Measurements from ENCODE around the gene LBHD1. TPM values are rescaled to one million over a fixed set of nuclear protein-coding genes. Genes with fewer than 3 reads are reported as not detected.

LBHD1 gene
- total RNA-seq, 4 donors from 2014 or later = 6.6 to 25.6 (median 11.9) TPM

DNA sequence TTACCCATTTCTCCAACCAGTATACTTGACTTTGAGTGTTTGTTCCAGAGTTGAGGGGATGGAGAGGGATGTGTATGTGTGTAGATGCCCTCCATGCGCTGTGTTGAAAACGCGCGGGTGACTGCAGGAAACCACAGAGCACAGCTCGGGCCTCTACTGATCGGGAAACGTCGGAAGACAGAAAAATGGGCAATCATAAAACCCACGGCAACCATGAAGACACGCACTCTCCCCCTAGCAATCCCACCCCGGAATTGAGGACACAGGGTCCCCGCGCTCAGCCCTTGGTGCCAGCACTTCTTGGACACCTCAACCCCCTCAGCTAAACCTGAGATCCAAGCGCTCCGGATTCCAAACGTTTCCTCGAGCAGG lies 845 bp downstream of the LBHD1 start:
- no peak for TF ChIP-seq POLR2A (IDR thresholded peaks at IDR 0.05)
- TF ChIP-seq, protein P1, sequence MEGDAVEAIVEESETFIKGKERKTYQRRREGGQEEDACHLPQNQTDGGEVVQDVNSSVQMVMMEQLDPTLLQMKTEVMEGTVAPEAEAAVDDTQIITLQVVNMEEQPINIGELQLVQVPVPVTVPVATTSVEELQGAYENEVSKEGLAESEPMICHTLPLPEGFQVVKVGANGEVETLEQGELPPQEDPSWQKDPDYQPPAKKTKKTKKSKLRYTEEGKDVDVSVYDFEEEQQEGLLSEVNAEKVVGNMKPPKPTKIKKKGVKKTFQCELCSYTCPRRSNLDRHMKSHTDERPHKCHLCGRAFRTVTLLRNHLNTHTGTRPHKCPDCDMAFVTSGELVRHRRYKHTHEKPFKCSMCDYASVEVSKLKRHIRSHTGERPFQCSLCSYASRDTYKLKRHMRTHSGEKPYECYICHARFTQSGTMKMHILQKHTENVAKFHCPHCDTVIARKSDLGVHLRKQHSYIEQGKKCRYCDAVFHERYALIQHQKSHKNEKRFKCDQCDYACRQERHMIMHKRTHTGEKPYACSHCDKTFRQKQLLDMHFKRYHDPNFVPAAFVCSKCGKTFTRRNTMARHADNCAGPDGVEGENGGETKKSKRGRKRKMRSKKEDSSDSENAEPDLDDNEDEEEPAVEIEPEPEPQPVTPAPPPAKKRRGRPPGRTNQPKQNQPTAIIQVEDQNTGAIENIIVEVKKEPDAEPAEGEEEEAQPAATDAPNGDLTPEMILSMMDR (IDR thresholded peaks at IDR 0.05) = no peak
- DNase-seq = no peak
- Histone ChIP-seq H3K27ac (peak overlapping the region; percentile 88 to 95 (median 90)), H3K36me3 (peaks cover 0 to 21% (median 0%) of the 10 kb centered on the region in 3 donors), H3K9me3 (no peaks in the 10 kb centered on the region), H3K4me3 (peak overlapping the region; percentile 73 to 81 (median 75)), H3K27me3 (no peaks in the 10 kb centered on the region), H3K4me1 (peaks cover 0 to 56% (median 22%) of the 10 kb centered on the region in 4 donors)

DNA sequence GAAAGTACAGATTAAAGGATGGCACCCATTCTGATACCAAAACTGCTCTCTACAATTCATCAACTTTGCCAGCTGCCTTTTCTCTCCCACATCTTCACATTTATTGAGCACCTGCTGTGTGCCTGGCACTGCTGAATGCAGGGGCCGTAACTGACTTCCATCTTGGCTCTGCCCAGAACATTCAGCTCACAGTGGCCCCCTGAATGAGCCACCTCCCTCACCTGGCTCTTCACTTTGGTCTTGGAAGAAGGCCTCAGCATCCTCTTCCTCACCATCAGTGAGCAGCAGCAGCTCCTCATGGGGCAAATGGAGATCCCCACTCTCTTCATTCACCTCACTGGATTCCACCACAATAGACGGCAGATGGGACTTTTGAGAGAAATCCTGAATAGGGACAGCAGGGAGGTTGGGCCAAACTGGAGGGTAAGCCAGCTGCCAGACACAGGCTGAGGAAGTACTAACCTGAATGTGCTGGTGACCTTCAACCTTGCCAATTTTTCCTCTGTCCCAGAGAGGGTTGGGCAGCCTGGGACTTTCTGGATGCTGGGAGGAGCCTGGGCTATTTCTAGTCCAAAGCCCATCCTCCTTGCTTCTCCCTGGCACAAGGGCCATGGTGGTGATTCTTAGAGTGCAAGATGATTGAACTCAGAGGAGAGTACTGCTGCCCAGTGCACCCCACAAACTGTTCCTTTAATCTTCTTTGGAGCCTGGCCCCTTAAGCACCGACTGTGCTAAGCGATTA lies 2.5 kb downstream of the LBHD1 start:
- Histone ChIP-seq H3K4me3 (no peak overlapping the region), H3K27ac (peak overlapping the region in 3 of 4 donors; percentile 36 to 95 (median 88)), H3K4me1 (peaks cover 0 to 59% (median 24%) of the 10 kb centered on the region in 4 donors), H3K9me3 (no peaks in the 10 kb centered on the region), H3K36me3 (peaks cover 0 to 9% (median 0%) of the 10 kb centered on the region in 3 donors), H3K27me3 (no peaks in the 10 kb centered on the region)
- TF ChIP-seq, protein P1 (IDR thresholded peaks at IDR 0.05) = no peak
- TF ChIP-seq POLR2A (IDR thresholded peaks at IDR 0.05) = no peak
- DNase-seq = peak in 1 of 3 donors; percentile 52

DNA sequence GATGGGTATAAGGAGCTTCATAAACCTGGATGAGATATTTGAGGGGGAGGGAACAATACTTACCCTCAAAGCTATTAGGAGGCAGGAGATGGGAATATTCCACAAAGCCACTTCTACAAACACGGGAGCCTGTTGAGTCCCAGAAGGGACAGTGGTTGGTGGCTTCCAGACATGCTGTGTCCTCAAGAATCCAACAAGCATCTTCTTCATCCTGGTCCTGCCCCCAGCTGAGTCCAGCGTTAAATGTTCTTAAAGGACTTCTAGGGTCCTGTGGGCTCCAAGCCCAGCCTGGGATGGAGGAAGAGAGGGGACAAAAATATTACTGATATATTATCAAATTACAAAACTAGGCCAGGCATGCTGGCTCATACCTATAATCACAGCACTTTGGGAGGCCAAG lies 4.6 kb downstream of the LBHD1 start:
- DNase-seq = no peak
- TF ChIP-seq, protein P1 (IDR thresholded peaks at IDR 0.05) = no peak
- no peak for TF ChIP-seq POLR2A (IDR thresholded peaks at IDR 0.05)
- Histone ChIP-seq H3K4me1 (peaks cover 0 to 53% (median 19%) of the 10 kb centered on the region in 4 donors), H3K4me3 (no peak overlapping the region), H3K36me3 (peaks cover 0 to 10% (median 0%) of the 10 kb centered on the region in 3 donors), H3K9me3 (no peaks in the 10 kb centered on the region), H3K27ac (no peak overlapping the region), H3K27me3 (no peaks in the 10 kb centered on the region)

DNA sequence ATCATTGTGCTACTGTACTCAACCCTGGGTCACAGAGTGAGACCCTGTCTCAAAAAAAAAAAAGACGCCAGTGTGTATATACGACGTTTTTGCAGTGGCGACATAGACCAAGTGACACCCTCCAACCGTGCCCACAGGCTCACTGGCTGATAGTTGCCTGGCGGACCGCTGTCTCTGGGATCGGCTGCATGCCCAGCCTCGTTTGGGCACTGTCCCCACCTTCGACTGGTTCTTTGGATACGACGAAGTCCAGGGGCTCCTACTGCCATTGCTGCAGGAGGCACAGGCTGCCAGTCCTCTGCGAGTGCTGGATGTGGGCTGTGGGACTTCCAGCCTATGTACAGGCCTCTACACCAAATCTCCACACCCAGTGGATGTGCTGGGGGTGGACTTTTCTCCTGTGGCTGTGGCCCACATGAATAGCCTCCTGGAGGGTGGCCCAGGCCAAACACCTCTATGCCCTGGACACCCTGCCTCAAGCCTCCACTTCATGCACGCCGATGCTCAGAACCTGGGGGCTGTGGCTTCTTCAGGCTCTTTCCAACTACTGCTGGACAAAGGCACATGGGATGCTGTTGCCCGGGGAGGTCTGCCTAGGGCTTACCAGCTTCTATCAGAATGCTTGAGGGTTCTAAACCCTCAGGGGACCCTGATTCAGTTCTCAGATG lies 5.7 kb downstream of the LBHD1 start:
- Histone ChIP-seq H3K27me3 (no peaks in the 10 kb centered on the region), H3K27ac (peak overlapping the region; percentile 80 to 94 (median 92)), H3K4me3 (peak overlapping the region; percentile 75 to 86 (median 82)), H3K36me3 (peaks cover 0 to 14% (median 0%) of the 10 kb centered on the region in 3 donors), H3K4me1 (peaks cover 0 to 51% (median 17%) of the 10 kb centered on the region in 4 donors), H3K9me3 (no peaks in the 10 kb centered on the region)
- no peak for TF ChIP-seq POLR2A (IDR thresholded peaks at IDR 0.05)
- TF ChIP-seq, protein P1 (IDR thresholded peaks at IDR 0.05) = no peak
- DNase-seq = no peak

DNA sequence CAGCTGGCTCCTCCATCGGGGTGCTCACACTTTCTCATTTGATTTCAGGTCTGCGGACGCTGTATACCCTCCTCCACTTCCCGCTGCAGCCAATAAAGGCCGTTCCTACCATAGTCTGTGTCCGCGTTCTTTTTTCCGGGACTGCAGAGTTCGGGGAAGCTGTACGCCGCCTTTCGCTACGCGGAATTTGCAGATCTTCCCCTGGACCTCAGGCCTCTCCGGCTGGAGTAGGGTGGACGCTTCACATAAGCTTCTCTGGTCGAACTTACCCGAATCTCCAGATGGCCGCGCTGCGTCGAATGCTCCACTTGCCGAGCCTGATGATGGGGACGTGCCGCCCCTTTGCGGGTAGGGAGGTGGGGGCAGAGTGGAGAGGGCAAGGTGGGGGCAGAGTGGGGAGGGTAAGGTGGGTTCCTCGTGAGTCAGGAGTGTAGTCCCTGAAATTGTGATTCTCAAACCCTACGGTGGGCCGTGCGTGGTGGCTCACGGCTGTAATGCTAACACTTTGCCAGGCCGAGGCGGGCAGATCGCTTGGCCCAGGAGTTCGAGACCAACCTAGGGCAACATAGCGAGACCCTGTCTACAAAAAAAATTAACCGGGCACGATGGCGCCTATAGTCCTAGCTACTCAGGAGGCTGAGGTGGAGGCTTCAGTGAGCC lies 6.3 kb downstream of the LBHD1 start:
- Histone ChIP-seq H3K36me3 (peaks cover 0 to 14% (median 0%) of the 10 kb centered on the region in 3 donors), H3K4me3 (peak overlapping the region; percentile 75 to 86 (median 82)), H3K27me3 (no peaks in the 10 kb centered on the region), H3K4me1 (peaks cover 0 to 49% (median 17%) of the 10 kb centered on the region in 4 donors), H3K27ac (peak overlapping the region; percentile 80 to 94 (median 92)), H3K9me3 (no peaks in the 10 kb centered on the region)
- peak in 2 of 3 donors; percentile 52 to 75 for DNase-seq
- no peak for TF ChIP-seq POLR2A (IDR thresholded peaks at IDR 0.05)
- TF ChIP-seq, protein P1 (IDR thresholded peaks at IDR 0.05) = no peak

All from Peyer's patch (tissue), 4 donors.